Ishikawa (cell line): Measurements from ENCODE around the gene KDM8.

Experiments
- CEBPB ChIP-seq: IDR thresholded peaks from 2 replicates; pipeline ENCODE4 v1.6.1; 2012
- CREB1 ChIP-seq: IDR thresholded peaks from 2 replicates; pipeline ENCODE4 v1.6.1; 2012; ENCODE audit warnings: low read depth
- EGR1 ChIP-seq: IDR thresholded peaks from 2 replicates; pipeline ENCODE4 v1.6.1; 2012
- EP300 ChIP-seq: IDR thresholded peaks from 2 replicates; pipeline ENCODE4 v1.6.1; 2012; ENCODE audit warnings: borderline replicate concordance
- FOXM1 ChIP-seq: IDR thresholded peaks from 2 replicates; pipeline ENCODE4 v1.6.1; 2012; ENCODE audit warnings: low read depth, borderline replicate concordance
- MAX ChIP-seq: IDR thresholded peaks from 2 replicates; pipeline ENCODE4 v1.6.1; 2012
- NFIC ChIP-seq: IDR thresholded peaks from 2 replicates; pipeline ENCODE4 v1.6.1; 2012
- RAD21 ChIP-seq: IDR thresholded peaks from 2 replicates; pipeline ENCODE4 v1.6.1; 2012; ENCODE audit warnings: low read depth
- REST ChIP-seq: IDR thresholded peaks from 2 replicates; pipeline ENCODE4 v1.6.1; 2012; ENCODE audit warnings: low read depth, mild to moderate bottlenecking
- TAF1 ChIP-seq: IDR thresholded peaks from 2 replicates; pipeline ENCODE4 v1.6.1; 2012; ENCODE audit warnings: low read depth, mild to moderate bottlenecking
- TCF12 ChIP-seq: IDR thresholded peaks from 2 replicates; pipeline ENCODE4 v1.6.1; 2012; ENCODE audit warnings: low read depth
- TEAD4 ChIP-seq: IDR thresholded peaks from 2 replicates; pipeline ENCODE4 v1.6.1; 2012
- USF1 ChIP-seq: IDR thresholded peaks from 2 replicates; pipeline ENCODE4 v1.6.1; 2012
- YY1 ChIP-seq: IDR thresholded peaks from 2 replicates; pipeline ENCODE4 v1.6.1; 2012; ENCODE audit warnings: low read depth
- ZBTB7A ChIP-seq: IDR thresholded peaks from 2 replicates; pipeline ENCODE4 v1.6.1; 2012; ENCODE audit warnings: low read depth

KDM8 gene

GRCh38 chr16:27191352-27191924 lies 11.9 kb upstream of the KDM8 start:
- no peak for TF ChIP-seq ZBTB7A
- TF ChIP-seq REST = no peak
- TF ChIP-seq TAF1 = no peak
- 0 out of 2 replicates have a peak, but pooled peaks have one; percentile 12 for TF ChIP-seq CEBPB
- TF ChIP-seq USF1 = no peak

GRCh38 chr16:27193300-27193990 lies 9.9 kb upstream of the KDM8 start:
- TF ChIP-seq TEAD4 (no peak), MAX (no peak), RAD21 (no peak), NFIC (no peak)

DNA sequence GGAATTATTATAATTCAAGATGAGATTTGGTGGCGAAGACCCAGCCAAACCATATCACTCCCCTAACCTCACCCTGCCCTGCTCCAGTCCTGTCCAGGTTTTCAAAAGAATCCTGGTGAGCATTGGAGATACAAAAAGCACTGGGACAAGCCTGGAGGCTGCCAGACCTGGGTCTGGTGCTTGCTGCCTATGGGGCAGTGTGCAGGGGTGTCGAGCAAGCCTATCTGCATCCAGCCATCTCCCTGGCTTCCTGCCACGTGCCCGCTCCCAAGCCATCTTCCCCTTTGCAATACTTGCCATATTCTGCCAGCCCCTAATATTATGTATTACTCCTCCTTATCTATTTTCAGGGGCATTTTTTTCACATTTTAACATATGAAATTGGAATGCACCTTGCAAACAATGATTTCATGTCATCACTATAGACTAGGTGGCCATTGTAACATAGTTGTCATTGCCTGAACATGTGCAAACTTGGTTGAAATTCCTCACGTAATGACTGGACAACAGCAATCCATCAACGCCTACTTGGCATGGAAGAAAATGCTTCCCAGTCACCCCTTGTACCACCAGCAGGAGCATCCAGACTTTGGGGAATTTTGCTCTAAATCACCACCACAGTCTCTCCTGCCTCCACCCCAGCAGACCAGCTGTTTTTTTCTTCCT lies 8.1 kb upstream of the KDM8 start:
- TF ChIP-seq USF1 (no peak), CREB1 (no peak), FOXM1 (no peak), CEBPB (no peak), TEAD4 (no peak), RAD21 (no peak), ZBTB7A (no peak), EP300 (no peak)

DNA sequence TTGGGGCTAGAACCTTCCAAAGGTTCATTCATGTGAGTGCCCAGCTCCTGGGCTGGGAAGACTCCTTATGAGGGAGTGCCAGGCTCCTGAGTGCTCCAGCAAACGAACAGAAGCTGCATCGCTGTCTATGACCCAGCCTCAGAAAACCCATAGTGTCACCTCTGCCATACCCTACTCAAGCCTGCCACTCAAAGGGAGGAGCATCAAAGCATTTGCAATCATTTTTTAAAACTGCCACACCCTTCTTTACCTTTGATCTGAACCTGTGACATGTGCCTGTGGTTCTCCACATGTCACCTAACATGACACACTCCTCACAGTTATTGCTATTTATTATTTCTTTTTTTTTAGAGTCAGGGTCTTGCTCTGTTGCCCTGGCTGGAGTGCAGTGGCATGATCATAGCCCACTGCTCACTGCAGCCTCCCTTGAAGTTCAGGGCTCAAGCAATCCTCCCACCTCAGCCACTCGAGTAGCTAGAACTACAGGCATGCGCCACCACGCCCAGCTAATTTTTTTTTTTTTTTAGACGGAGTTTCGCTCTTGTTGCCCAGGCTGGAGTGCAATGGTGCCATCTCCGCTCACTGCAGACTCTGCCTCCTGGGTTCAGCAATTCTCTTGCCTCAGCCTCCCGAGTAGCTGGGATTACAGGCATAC lies 7.3 kb upstream of the KDM8 start:
- TF ChIP-seq MAX (no peak), RAD21 (no peak), TCF12 (no peak), ZBTB7A (no peak), EP300 (no peak), REST (no peak), NFIC (no peak), CREB1 (no peak), TAF1 (no peak), CEBPB (no peak), FOXM1 (no peak), TEAD4 (no peak), EGR1 (no peak), YY1 (no peak), USF1 (no peak)

DNA sequence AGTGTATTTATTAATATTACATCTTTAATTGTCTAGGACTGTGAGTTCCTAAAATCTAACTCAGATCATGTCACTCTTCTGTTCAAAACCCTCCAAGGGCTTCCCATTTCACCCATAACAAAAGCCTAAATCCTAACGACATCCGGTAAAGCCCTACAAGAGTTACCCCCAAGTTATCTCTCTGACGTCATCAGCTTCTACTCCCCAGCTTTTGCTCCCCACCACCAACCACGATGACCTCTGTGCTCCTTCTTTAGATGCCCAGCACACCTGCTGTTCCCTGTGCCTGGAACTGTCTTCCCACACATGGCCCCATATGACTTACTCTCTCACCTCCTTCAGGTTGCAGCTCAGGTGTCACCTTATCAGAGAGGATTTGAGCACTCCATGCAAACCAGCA lies 6.3 kb upstream of the KDM8 start:
- TF ChIP-seq EGR1 (no peak), EP300 (no peak), CREB1 (no peak), YY1 (no peak), MAX (no peak), TAF1 (no peak), TEAD4 (no peak), REST (no peak), ZBTB7A (no peak), NFIC (no peak), USF1 (no peak), CEBPB (no peak), FOXM1 (no peak), RAD21 (no peak), TCF12 (no peak)
